IPS-15b (cell line): ENCODE data around the gene NSG2.
"Not testable (repeated sequence)": the region's sequence is repeated elsewhere in the genome, so short reads cannot be mapped to it uniquely, and the experiment has no call there.

Source experiments
- H3K27me3 ChIP-seq: one replicate; pipeline ENCODE4 v1.6.1; 2013; ENCODE audit warnings: low read length; ENCODE audit not compliant: control insufficient read depth, insufficient read depth
- H3K36me3 ChIP-seq: one replicate; pipeline ENCODE4 v1.6.1; 2013; ENCODE audit warnings: low read length; ENCODE audit not compliant: control insufficient read depth, insufficient read depth
- H3K4me1 ChIP-seq: one replicate; pipeline ENCODE4 v1.6.1; 2013; ENCODE audit warnings: mild to moderate bottlenecking, low read length; ENCODE audit not compliant: control insufficient read depth, insufficient read depth
- H3K4me3 ChIP-seq: one replicate; pipeline ENCODE4 v1.5.1; 2013; ENCODE audit warnings: low read depth, low read length
- H3K9ac ChIP-seq: one replicate; pipeline ENCODE4 v1.6.1; 2013; ENCODE audit warnings: low read depth, mild to moderate bottlenecking, low read length
- H3K9me3 ChIP-seq: one replicate; pipeline ENCODE4 v1.6.1; 2013; ENCODE audit warnings: mild to moderate bottlenecking, low read length; ENCODE audit not compliant: control insufficient read depth, insufficient read depth

Gene NSG2

GRCh38 chr5:174093123-174093522 lies 47.6 kb downstream of the NSG2 start:
- H3K4me1 ChIP-seq = no peaks in the 10 kb centered on the region
- no peaks in the 10 kb centered on the region for H3K27me3 ChIP-seq
- H3K9me3 ChIP-seq = no peaks in the 10 kb centered on the region
- H3K36me3 ChIP-seq = no peaks in the 10 kb centered on the region
- H3K9ac ChIP-seq = no peak overlapping the region
- H3K4me3 ChIP-seq = no peak overlapping the region

- no peaks in the 10 kb centered on the region for H3K4me1 ChIP-seq
- no peak overlapping the region for H3K4me3 ChIP-seq
- no peak overlapping the region for H3K9ac ChIP-seq
- no peaks in the 10 kb centered on the region for H3K27me3 ChIP-seq
- no peaks in the 10 kb centered on the region for H3K36me3 ChIP-seq
- no peaks in the 10 kb centered on the region for H3K9me3 ChIP-seq
These were observed 49.5 kb downstream of the NSG2 start for GRCh38 chr5:174094857-174095606.

GRCh38 chr5:174096619-174097018 lies 51.1 kb downstream of the NSG2 start:
- H3K4me3 ChIP-seq = no peak overlapping the region
- no peaks in the 10 kb centered on the region for H3K36me3 ChIP-seq
- H3K9me3 ChIP-seq = no peaks in the 10 kb centered on the region
- H3K4me1 ChIP-seq = no peaks in the 10 kb centered on the region
- no peaks in the 10 kb centered on the region for H3K27me3 ChIP-seq
- H3K9ac ChIP-seq = no peak overlapping the region

GRCh38 chr5:174097486-174098185 lies 52.1 kb downstream of the NSG2 start:
- no peaks in the 10 kb centered on the region for H3K4me1 ChIP-seq

GRCh38 chr5:174098694-174099093 lies 53.2 kb downstream of the NSG2 start:
- Histone ChIP-seq H3K27me3 (no peaks in the 10 kb centered on the region), H3K9me3 (no peaks in the 10 kb centered on the region), H3K4me1 (no peaks in the 10 kb centered on the region), H3K9ac (no peak overlapping the region), H3K4me3 (no peak overlapping the region), H3K36me3 (no peaks in the 10 kb centered on the region)

More at GRCh38 chr5:174097486-174098185, 52.1 kb downstream of the NSG2 start:
- H3K36me3 ChIP-seq = no peaks in the 10 kb centered on the region
- H3K9me3 ChIP-seq = no peaks in the 10 kb centered on the region
- H3K4me3 ChIP-seq = no peak overlapping the region
- H3K27me3 ChIP-seq = no peaks in the 10 kb centered on the region
- no peak overlapping the region for H3K9ac ChIP-seq

- H3K27me3 ChIP-seq = no peaks in the 10 kb centered on the region
- no peaks in the 10 kb centered on the region for H3K36me3 ChIP-seq
- no peak overlapping the region for H3K9ac ChIP-seq
- no peak overlapping the region for H3K4me3 ChIP-seq
- H3K9me3 ChIP-seq = no peaks in the 10 kb centered on the region
- no peaks in the 10 kb centered on the region for H3K4me1 ChIP-seq
These were observed 55.0 kb downstream of the NSG2 start for GRCh38 chr5:174100490-174100889.

GRCh38 chr5:174101195-174101730 lies 55.8 kb downstream of the NSG2 start:
- Histone ChIP-seq H3K36me3 (no peaks in the 10 kb centered on the region), H3K9ac (no peak overlapping the region), H3K27me3 (no peaks in the 10 kb centered on the region), H3K4me3 (no peak overlapping the region), H3K9me3 (no peaks in the 10 kb centered on the region), H3K4me1 (no peaks in the 10 kb centered on the region)

- not testable (repeated sequence) for H3K9me3 ChIP-seq, H3K27me3 ChIP-seq, H3K4me1 ChIP-seq, H3K9ac ChIP-seq, H3K36me3 ChIP-seq, H3K4me3 ChIP-seq
These were observed 57.1 kb downstream of the NSG2 start for GRCh38 chr5:174102574-174102973.

- no peaks in the 10 kb centered on the region for H3K36me3 ChIP-seq
- H3K4me1 ChIP-seq = no peaks in the 10 kb centered on the region
- H3K9ac ChIP-seq = no peak overlapping the region
- no peaks in the 10 kb centered on the region for H3K27me3 ChIP-seq
- H3K9me3 ChIP-seq = no peaks in the 10 kb centered on the region
- H3K4me3 ChIP-seq = no peak overlapping the region
These were observed 61.6 kb downstream of the NSG2 start for GRCh38 chr5:174106997-174107655.

- H3K4me3 ChIP-seq = no peak overlapping the region
- H3K9me3 ChIP-seq = no peaks in the 10 kb centered on the region
- no peaks in the 10 kb centered on the region for H3K36me3 ChIP-seq
- H3K27me3 ChIP-seq = no peaks in the 10 kb centered on the region
- no peaks in the 10 kb centered on the region for H3K4me1 ChIP-seq
- no peak overlapping the region for H3K9ac ChIP-seq
These were observed 63.2 kb downstream of the NSG2 start for GRCh38 chr5:174108745-174109144.

GRCh38 chr5:174109698-174110260 lies 64.3 kb downstream of the NSG2 start:
- H3K9me3 ChIP-seq = no peaks in the 10 kb centered on the region
- H3K36me3 ChIP-seq = no peaks in the 10 kb centered on the region
- no peak overlapping the region for H3K4me3 ChIP-seq
- H3K9ac ChIP-seq = no peak overlapping the region
- no peaks in the 10 kb centered on the region for H3K27me3 ChIP-seq
- H3K4me1 ChIP-seq = no peaks in the 10 kb centered on the region
